HG03139 (cell line): ENCODE results near the gene GALNT13.
"Not testable (repeated sequence)": the region's sequence is repeated elsewhere in the genome, so short reads cannot be mapped to it uniquely, and the experiment has no call there.

Source experiments
- ATAC-seq: cut with Tn5 transposase; IDR thresholded peaks from one replicate; pipeline ENCODE4 v1.9.1; 2021; ENCODE audit not compliant: unreplicated experiment

GALNT13 gene

DNA sequence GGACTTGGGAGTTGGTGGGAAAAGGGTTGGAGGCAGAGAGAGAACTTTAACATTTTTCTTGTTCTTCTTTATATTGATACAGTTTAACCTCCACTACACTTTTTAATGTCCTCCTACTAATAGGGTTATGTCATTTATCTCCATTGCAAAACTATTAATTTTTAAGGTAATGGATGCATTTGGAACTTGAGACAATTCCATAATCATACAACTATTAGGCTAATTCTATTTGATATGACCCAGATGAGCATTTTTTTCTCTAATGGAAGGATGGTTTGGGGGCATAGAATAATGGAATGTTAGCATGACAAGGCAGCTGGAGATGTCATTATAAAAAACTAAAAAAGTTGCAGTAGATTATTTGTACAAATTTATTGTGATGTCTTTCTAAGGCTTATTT is 587.6 kb downstream of the GALNT13 start:
- ATAC-seq: no peak

- no peak for ATAC-seq
Measured at GRCh38 chr2:154462634-154463033, 590.9 kb downstream of the GALNT13 start.

GRCh38 chr2:154466226-154466625 is 594.5 kb downstream of the GALNT13 start:
- ATAC-seq: no peak

DNA sequence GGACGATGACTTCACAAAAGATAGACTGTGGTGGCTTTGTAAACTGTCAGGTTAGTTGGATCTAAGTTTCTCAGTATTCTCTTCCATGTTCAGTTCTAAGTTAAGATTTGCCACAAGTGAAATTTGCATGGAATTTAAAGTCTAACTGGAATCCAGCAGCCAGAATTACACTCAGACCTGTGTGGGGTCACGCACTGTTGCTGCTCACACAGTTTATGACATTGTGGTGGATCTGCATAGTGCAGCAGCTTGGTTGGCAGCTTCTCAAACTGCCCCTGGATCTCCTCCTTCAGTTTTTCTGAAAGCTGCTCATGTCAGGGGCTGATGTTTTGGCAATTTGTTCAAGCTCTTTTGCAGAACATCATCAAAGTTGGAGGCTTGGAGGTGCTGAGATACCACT is 598.7 kb downstream of the GALNT13 start:
- no peak for ATAC-seq

- ATAC-seq: not testable (repeated sequence)
Measured at GRCh38 chr2:154471492-154471891, 599.8 kb downstream of the GALNT13 start.

DNA sequence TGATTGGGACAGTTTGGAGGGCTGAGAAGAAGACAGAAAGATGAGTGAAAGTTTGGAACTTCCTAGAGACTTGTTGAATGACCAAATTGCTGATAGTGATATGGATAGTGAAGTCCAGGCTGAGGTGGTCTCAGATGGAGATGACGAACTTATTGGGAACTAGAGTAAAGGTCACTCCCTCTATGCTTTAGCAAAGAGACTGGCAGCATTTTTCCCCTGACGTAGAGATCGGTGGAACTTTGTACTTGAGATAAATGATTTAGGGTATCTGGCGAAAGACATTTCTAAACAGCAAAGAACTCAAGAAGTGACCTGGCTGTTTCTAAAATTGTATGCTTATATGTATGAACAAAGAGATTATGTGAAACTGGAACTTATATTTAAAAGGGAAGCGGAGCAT is 605.6 kb downstream of the GALNT13 start:
- no peak for ATAC-seq

GRCh38 chr2:154480521-154480920 is 608.8 kb downstream of the GALNT13 start:
- no peak for ATAC-seq

GRCh38 chr2:154481336-154481735 is 609.6 kb downstream of the GALNT13 start:
- ATAC-seq: no peak

GRCh38 chr2:154484338-154485099 is 612.8 kb downstream of the GALNT13 start:
- ATAC-seq: no peak

DNA sequence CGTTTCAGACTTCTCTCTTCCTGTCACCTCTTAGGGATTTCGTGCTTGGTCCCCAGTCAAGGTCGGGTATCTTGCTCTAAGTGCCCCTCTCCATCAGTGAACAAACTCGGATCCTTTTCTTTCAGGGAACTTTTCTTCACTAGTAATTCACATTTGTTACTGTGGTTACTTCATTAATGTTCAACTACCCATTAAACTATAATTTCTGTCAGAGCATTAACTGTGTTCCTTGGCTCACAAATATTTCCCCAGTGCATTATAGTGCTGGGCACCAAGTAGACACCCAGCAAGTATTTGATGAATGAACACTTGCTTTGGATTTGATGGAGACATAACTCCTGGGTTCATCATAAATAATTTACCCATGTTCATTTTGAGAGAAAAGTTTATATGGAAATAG is 617.1 kb downstream of the GALNT13 start:
- ATAC-seq: no peak

GRCh38 chr2:154489266-154489858 is 617.6 kb downstream of the GALNT13 start:
- ATAC-seq: no peak

DNA sequence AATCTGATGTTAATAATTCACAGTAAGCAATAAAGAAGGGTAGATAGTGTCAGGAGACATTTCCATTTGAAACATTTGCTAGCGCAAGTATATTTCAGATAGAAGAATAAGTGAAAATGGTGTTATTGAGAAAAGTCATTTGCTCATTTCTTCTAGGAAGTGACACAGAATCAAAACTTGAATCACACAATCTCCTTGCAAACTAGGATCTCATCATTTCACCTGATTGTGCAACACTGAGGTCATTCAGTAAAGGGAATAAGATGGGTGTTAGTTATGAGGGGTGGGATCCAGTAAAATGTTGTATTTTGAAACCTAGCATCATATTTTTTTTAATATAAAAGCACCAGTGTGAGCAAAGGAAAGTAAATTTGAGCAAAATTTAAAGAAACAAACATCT is 618.8 kb downstream of the GALNT13 start:
- ATAC-seq: no peak

DNA sequence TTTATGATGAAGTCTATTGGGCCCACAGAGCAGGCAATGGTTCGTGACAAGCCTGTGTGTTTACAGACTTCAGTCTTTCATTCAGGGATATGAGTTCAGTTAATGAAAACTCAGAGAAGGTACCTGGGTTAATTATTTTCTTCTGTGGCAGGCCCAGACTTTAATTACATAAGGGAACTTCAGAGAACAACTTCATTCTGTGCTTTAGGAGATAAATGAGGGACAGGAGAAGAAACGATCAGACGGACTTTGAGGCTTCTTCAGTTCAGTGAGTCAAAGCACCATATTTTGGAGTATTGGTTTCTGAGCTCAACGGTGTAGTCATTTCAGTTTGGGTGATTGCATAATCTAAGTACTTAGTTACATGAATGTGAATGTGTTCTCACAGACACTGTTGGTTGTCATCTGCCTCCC is 623.7 kb downstream of the GALNT13 start:
- ATAC-seq: no peak

- no peak for ATAC-seq
Measured at GRCh38 chr2:154497019-154497418, 625.3 kb downstream of the GALNT13 start.
